SU-DHL-6 (cell line): ENCODE data around the gene NSG1.

ENCODE experiments used
- CTCF ChIP-seq: fragments of 200-600 bp; sonication (generic); IDR thresholded peaks from one replicate; pipeline ENCODE4 v1.5.1; 2017; ENCODE audit warnings: antibody characterized with exemption, mild to moderate bottlenecking, low read length, moderate library complexity; ENCODE audit not compliant: insufficient read depth, poor library complexity, severe bottlenecking
- EZH2phosphoT487 ChIP-seq: fragments of 200-600 bp; sonication (generic), shearing (Covaris generic); conservative IDR thresholded peaks from 2 replicates; pipeline ENCODE4 v1.6.1; 2018; ENCODE audit warnings: mild to moderate bottlenecking, antibody characterized with exemption, low read length, moderate library complexity, mixed read lengths

DNA sequence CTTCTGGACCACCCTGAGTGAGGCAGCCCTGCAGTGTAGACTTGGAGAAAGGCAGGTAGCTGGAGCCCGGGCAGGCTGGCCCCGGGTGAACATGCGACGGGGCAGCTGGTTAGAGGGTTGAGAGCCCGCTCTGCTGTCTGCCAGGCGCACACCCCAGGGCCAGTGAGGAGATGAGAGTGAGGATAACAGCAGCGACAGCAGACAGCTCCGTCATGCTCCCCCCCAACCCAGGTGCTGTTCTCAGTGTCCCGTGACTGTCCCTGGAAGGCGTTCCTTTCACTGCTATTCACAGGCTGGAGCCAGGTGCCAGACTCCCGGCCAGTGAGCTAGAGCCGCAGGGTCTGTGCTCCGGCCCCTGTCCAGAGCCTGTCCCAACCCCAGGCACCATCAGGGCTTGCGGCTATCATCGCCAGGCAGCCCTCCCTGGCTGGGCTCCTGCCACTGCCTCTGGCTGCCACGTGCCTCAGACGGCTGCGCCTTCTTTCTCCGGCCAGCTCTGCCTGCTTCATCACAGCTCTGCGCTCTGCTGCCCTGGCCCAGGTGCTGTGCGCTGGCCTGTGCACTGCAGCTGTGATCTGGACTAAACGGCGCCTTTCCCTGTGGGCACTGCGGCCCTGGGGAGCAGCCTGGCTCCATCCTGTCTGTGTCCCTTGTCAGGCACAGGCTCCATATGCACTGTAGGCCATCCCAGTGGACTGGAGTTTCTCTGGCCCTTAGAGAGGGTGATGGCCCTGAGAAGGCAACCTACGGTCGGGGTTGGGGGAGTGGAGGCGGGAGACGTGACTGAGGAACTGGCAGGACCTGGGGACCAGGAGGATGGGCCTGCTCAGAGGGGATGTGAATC is 19.8 kb downstream of the NSG1 start:
- TF ChIP-seq CTCF (no peak), EZH2phosphoT487 (no peak)
